MM.1S (cell line): ENCODE data around the gene PHACTR1.

ENCODE experiments used
- DNase-seq: peaks from one replicate; pipeline ENCODE4 v3.0.0-alpha.2; 2015
- H2AFZ ChIP-seq: fragments of 300-600 bp; sonication (generic); 2 replicates; pipeline ENCODE4 v1.6.0; 2016; ENCODE audit warnings: antibody characterized with exemption, low read length
- H3F3A ChIP-seq: fragments of 300-600 bp; sonication (generic); 2 replicates; pipeline ENCODE4 v1.6.1; 2016; ENCODE audit warnings: mild to moderate bottlenecking, antibody characterized with exemption, low read length, moderate library complexity, mixed read lengths; ENCODE audit not compliant: insufficient read depth
- H3K27ac ChIP-seq: fragments of 300-600 bp; sonication (generic); 2 replicates; pipeline ENCODE4 v1.5.1; 2016; ENCODE audit warnings: mild to moderate bottlenecking, low read length
- H3K27me3 ChIP-seq: fragments of 300-600 bp; sonication (generic); replicated peaks from 2 replicates; pipeline ENCODE4 v1.6.0; 2016; ENCODE audit warnings: low read length; ENCODE audit not compliant: insufficient read depth
- H3K36me3 ChIP-seq: fragments of 300-600 bp; sonication (generic); replicated peaks from 2 replicates; pipeline ENCODE4 v1.6.1; 2016; ENCODE audit warnings: mild to moderate bottlenecking, low read length, mixed read lengths; ENCODE audit not compliant: insufficient read depth
- H3K4me1 ChIP-seq: fragments of 300-600 bp; sonication (generic); 2 replicates; pipeline ENCODE4 v1.6.1; 2016; ENCODE audit warnings: low read length, mixed read lengths
- H3K4me2 ChIP-seq: fragments of 300-600 bp; sonication (generic); 2 replicates; pipeline ENCODE4 v1.6.0; 2016; ENCODE audit warnings: low read depth, low read length
- H3K4me3 ChIP-seq: fragments of 300-600 bp; sonication (generic); 2 replicates; pipeline ENCODE4 v1.5.1; 2016; ENCODE audit warnings: low read length, mixed read lengths
- H3K79me2 ChIP-seq: fragments of 300-600 bp; sonication (generic); 2 replicates; pipeline ENCODE4 v1.6.1; 2016; ENCODE audit warnings: mixed run types, low read length, mixed read lengths
- H3K9ac ChIP-seq: fragments of 300-600 bp; sonication (generic); 2 replicates; pipeline ENCODE4 v1.6.1; 2016; ENCODE audit warnings: low read length, mixed read lengths
- H3K9me2 ChIP-seq: fragments of 300-600 bp; sonication (generic); replicated peaks from 2 replicates; pipeline ENCODE4 v1.6.1; 2016; ENCODE audit warnings: mild to moderate bottlenecking, low read length, mixed read lengths; ENCODE audit not compliant: insufficient read depth
- H3K9me3 ChIP-seq: fragments of 300-600 bp; sonication (generic); replicated peaks from 2 replicates; pipeline ENCODE4 v1.6.1; 2016; ENCODE audit warnings: mild to moderate bottlenecking, low read length, mixed read lengths; ENCODE audit not compliant: insufficient read depth
- H4K20me1 ChIP-seq: fragments of 300-600 bp; sonication (generic); 2 replicates; pipeline ENCODE4 v1.6.1; 2016; ENCODE audit warnings: mild to moderate bottlenecking, low read length, moderate library complexity, mixed read lengths; ENCODE audit not compliant: insufficient read depth
- EZH2 ChIP-seq: fragments of 300-600 bp; sonication (generic); optimal IDR thresholded peaks from 2 replicates; pipeline ENCODE3; 2017; ENCODE audit warnings: low read depth, mild to moderate bottlenecking, antibody characterized with exemption, low read length, mixed read lengths
- EZH2phosphoT487 ChIP-seq: fragments of 300-600 bp; sonication (generic); IDR thresholded peaks from 2 replicates; pipeline ENCODE4 v1.6.1; 2018; ENCODE audit warnings: antibody characterized with exemption, low read length
- TF ChIP-seq, protein P1 (sequence below): fragments of 300-600 bp; sonication (generic); IDR thresholded peaks from 2 replicates; pipeline ENCODE4 v1.5.1; 2016; ENCODE audit warnings: antibody characterized with exemption, low read length, mixed read lengths

The PHACTR1 gene

DNA sequence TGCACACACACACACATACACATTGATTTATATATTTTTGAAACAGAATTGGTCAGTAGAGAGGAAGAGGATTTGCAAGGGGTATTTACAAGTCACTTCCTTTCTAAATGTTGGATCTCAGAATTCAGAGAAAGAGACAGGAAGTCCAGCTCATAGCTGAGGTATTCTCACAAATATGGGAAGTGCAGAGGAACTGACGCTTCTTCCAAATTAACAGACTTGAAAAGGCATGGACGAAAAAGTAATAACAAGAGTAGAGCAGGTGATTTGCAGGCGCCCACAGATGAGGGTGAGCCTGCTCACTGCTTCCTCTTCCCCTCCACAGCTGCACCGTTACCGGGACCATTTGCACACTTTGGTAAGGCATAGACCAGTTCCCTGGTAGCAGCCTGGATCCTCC, 246.4 kb downstream of the PHACTR1 start:
- Histone ChIP-seq H3K27me3 (no peaks in the 10 kb centered on the region), H2AFZ (no peak overlapping the region), H4K20me1 (no peaks in the 10 kb centered on the region), H3K9ac (no peak overlapping the region), H3K4me1 (no peaks in the 10 kb centered on the region), H3K9me2 (no peaks in the 10 kb centered on the region), H3K9me3 (no peaks in the 10 kb centered on the region), H3K27ac (no peak overlapping the region), H3F3A (no peaks in the 10 kb centered on the region), H3K36me3 (no peaks in the 10 kb centered on the region), H3K4me2 (no peak overlapping the region), H3K79me2 (no peaks in the 10 kb centered on the region), H3K4me3 (no peak overlapping the region)
- DNase-seq, result no peak
- TF ChIP-seq EZH2phosphoT487, result no peak
- no peak for TF ChIP-seq EZH2
- TF ChIP-seq, protein P1, sequence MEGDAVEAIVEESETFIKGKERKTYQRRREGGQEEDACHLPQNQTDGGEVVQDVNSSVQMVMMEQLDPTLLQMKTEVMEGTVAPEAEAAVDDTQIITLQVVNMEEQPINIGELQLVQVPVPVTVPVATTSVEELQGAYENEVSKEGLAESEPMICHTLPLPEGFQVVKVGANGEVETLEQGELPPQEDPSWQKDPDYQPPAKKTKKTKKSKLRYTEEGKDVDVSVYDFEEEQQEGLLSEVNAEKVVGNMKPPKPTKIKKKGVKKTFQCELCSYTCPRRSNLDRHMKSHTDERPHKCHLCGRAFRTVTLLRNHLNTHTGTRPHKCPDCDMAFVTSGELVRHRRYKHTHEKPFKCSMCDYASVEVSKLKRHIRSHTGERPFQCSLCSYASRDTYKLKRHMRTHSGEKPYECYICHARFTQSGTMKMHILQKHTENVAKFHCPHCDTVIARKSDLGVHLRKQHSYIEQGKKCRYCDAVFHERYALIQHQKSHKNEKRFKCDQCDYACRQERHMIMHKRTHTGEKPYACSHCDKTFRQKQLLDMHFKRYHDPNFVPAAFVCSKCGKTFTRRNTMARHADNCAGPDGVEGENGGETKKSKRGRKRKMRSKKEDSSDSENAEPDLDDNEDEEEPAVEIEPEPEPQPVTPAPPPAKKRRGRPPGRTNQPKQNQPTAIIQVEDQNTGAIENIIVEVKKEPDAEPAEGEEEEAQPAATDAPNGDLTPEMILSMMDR, result no peak

DNA sequence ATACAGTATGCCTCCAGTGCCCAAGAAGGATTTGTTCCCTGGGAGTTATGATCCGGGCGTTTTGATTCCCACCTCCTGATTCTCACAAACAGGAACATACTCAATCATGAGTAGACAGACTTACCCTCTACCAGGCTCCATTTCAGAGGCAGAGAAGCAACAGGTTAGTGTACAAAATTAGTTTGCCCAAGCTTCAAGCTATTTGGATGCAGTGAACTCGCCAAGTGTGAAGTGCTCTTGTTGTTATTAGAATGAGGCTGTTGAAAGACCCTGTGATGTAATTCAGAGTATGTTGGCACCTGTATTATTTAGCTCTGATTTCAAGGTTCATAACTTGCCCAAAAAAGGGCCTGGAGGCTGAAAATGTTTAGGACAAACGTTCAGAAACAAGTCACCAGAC, 247.0 kb downstream of the PHACTR1 start:
- Histone ChIP-seq H2AFZ (no peak overlapping the region), H3F3A (no peaks in the 10 kb centered on the region), H3K4me3 (no peak overlapping the region), H3K4me2 (no peak overlapping the region), H3K9me2 (no peaks in the 10 kb centered on the region), H4K20me1 (no peaks in the 10 kb centered on the region), H3K36me3 (no peaks in the 10 kb centered on the region), H3K4me1 (no peaks in the 10 kb centered on the region), H3K27me3 (no peaks in the 10 kb centered on the region), H3K9ac (no peak overlapping the region), H3K27ac (no peak overlapping the region), H3K9me3 (no peaks in the 10 kb centered on the region), H3K79me2 (no peaks in the 10 kb centered on the region)
- no peak for TF ChIP-seq EZH2phosphoT487
- TF ChIP-seq, protein P1, result no peak
- DNase-seq, result no peak

DNA sequence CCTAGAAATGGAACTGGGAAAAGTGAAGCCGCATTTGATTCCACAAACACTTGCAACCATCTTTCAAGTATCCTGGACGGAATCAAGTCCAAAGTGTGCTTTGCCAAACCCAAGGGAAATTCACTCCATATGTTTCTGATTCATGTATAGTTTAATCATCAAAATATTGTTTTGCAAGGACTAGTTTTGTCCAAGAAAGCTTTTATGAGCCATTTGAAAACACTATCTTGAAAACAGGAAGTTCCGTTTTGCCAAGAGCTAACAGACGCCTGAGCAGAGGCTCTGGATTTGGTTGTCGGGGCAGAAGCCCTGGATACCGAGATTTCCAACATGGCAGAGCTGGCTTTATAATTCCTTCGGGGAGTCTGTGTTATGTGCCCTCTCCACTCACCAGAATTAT, 251.1 kb downstream of the PHACTR1 start:
- H3K36me3 ChIP-seq, result no peaks in the 10 kb centered on the region
- H3K9ac ChIP-seq, result no peak overlapping the region
- H4K20me1 ChIP-seq, result no peaks in the 10 kb centered on the region
- TF ChIP-seq EZH2 (no peak), EZH2phosphoT487 (no peak)
- TF ChIP-seq, protein P1, result no peak
- no peaks in the 10 kb centered on the region for H3K9me2 ChIP-seq
- no peaks in the 10 kb centered on the region for H3K9me3 ChIP-seq
- no peak overlapping the region for H2AFZ ChIP-seq
- no peaks in the 10 kb centered on the region for H3K79me2 ChIP-seq
- no peak overlapping the region for H3K4me3 ChIP-seq
- H3K27me3 ChIP-seq, result no peaks in the 10 kb centered on the region
- H3K4me2 ChIP-seq, result no peak overlapping the region
- no peaks in the 10 kb centered on the region for H3F3A ChIP-seq
- no peak overlapping the region for H3K27ac ChIP-seq
- H3K4me1 ChIP-seq, result no peaks in the 10 kb centered on the region
- DNase-seq, result no peak
